IMR-90 (cell line): ENCODE data around the gene CD34. TPM values are rescaled to one million over a fixed set of nuclear protein-coding genes. Genes with fewer than 3 reads are reported as not detected.

Experiments used
- ATAC-seq: fragments of 200-7000 bp; cut with Tn5 transposase; 2 replicates; pipeline ENCODE4 v1.9.1; 2020; ENCODE audit warnings: low read depth, mild to moderate bottlenecking, moderate library complexity
- BruUV-seq: library from RNA; stranded (reverse); fragments of 400-500 nt; replicated peaks from 2 replicates; lab custom pipeline; 2021; lab: Mats Ljungman, UMichigan
- CTCF ChIA-PET: fragments of 300-600 bp; formaldehyde crosslinking; extraction: SDS; loops from one replicate; lab custom pipeline; 2021; ENCODE audit warnings: antibody characterized with exemption; lab: Yijun Ruan, JAX
- POLR2A ChIA-PET: fragments of 300-600 bp; sonication (Branson Sonifier 250); formaldehyde crosslinking; loops from one replicate; lab custom pipeline; 2022; ENCODE audit warnings: antibody characterized with exemption; ENCODE audit not compliant: unreplicated experiment; lab: Charles Lee
- DNase-seq: peaks from one replicate; pipeline ENCODE4 v3.0.0; 2013
- H2AFZ ChIP-seq: replicated peaks from 2 replicates; pipeline ENCODE3; 2013; ENCODE audit warnings: low read length, mild to moderate bottlenecking; ENCODE audit not compliant: poor library complexity
- H2AK5ac ChIP-seq: 2 replicates; pipeline ENCODE4 v1.6.1; 2013; ENCODE audit warnings: low read depth, low read length, inconsistent platforms
- H2AK9ac ChIP-seq: replicated peaks from 2 replicates; pipeline ENCODE3; 2013; ENCODE audit warnings: mild to moderate bottlenecking, low read depth, low read length, moderate library complexity; ENCODE audit not compliant: poor library complexity
- H2BK120ac ChIP-seq: 2 replicates; pipeline ENCODE4 v1.6.1; 2013; ENCODE audit warnings: low read depth, low read length, inconsistent platforms
- H2BK15ac ChIP-seq: 3 replicates; pipeline ENCODE4 v1.6.1; 2013; ENCODE audit warnings: low read depth, low read length, inconsistent platforms
- H2BK20ac ChIP-seq: 2 replicates; pipeline ENCODE4 v1.6.1; 2013; ENCODE audit warnings: low read depth, mild to moderate bottlenecking, inconsistent platforms, low read length, moderate library complexity
- H2BK5ac ChIP-seq: 2 replicates; pipeline ENCODE4 v1.6.1; 2013; ENCODE audit warnings: mild to moderate bottlenecking, low read depth, low read length, inconsistent platforms; ENCODE audit not compliant: poor library complexity, severe bottlenecking
- H3K14ac ChIP-seq: replicated peaks from 2 replicates; pipeline ENCODE4 v1.6.1; 2013; ENCODE audit warnings: low read depth, low read length, inconsistent platforms
- H3K18ac ChIP-seq: 2 replicates; pipeline ENCODE4 v1.6.1; 2013; ENCODE audit warnings: low read depth, low read length, control low read depth
- H3K23ac ChIP-seq: 2 replicates; pipeline ENCODE4 v1.6.1; 2013; ENCODE audit warnings: low read depth, low read length, inconsistent platforms
- H3K27ac ChIP-seq: 2 replicates; pipeline ENCODE4 v1.5.1; 2013; ENCODE audit warnings: mild to moderate bottlenecking, control low read depth, low read length; ENCODE audit not compliant: insufficient read depth
- H3K27me3 ChIP-seq: 2 replicates; pipeline ENCODE4 v1.6.1; 2013; ENCODE audit warnings: low read length; ENCODE audit not compliant: control insufficient read depth, insufficient read depth
- H3K36me3 ChIP-seq: 2 replicates; pipeline ENCODE4 v1.6.1; 2013; ENCODE audit warnings: low read length, mixed read lengths; ENCODE audit not compliant: control insufficient read depth, insufficient read depth
- H3K4ac ChIP-seq: 2 replicates; pipeline ENCODE4 v1.6.1; 2013; ENCODE audit warnings: low read depth, low read length, inconsistent platforms
- H3K4me1 ChIP-seq: 2 replicates; pipeline ENCODE4 v1.6.1; 2013; ENCODE audit warnings: low read length, mixed read lengths; ENCODE audit not compliant: control insufficient read depth, insufficient read depth
- H3K4me2 ChIP-seq: 2 replicates; pipeline ENCODE4 v1.6.1; 2013; ENCODE audit warnings: low read depth, mild to moderate bottlenecking, control low read depth, low read length, moderate library complexity
- H3K4me3 ChIP-seq: 2 replicates; pipeline ENCODE4 v1.5.1; 2013; ENCODE audit warnings: low read depth, mild to moderate bottlenecking, control low read depth, low read length, moderate library complexity; ENCODE audit not compliant: insufficient read depth
- H3K56ac ChIP-seq: 2 replicates; pipeline ENCODE4 v1.6.1; 2013; ENCODE audit warnings: low read length, inconsistent platforms; ENCODE audit not compliant: insufficient read depth; ENCODE audit errors: extremely low read depth
- H3K79me1 ChIP-seq, 2 experiments: 2 replicates each; pipeline ENCODE4 v1.6.1; 2013; ENCODE audit warnings: low read length in 2 of 2, inconsistent platforms in 1 of 2, low read depth in 1 of 2
- H3K9ac ChIP-seq: 2 replicates; pipeline ENCODE4 v1.6.1; 2013; ENCODE audit warnings: low read depth, low read length, control low read depth
- H3K9me1 ChIP-seq: 2 replicates; pipeline ENCODE4 v1.6.1; 2013; ENCODE audit warnings: low read length, inconsistent platforms; ENCODE audit not compliant: insufficient read depth
- H3K9me3 ChIP-seq: 2 replicates; pipeline ENCODE4 v1.6.1; 2013; ENCODE audit warnings: low read length; ENCODE audit not compliant: control insufficient read depth, insufficient read depth
- H4K20me1 ChIP-seq: 2 replicates; pipeline ENCODE4 v1.6.1; 2013; ENCODE audit warnings: low read length, inconsistent platforms; ENCODE audit not compliant: insufficient read depth
- H4K5ac ChIP-seq: 2 replicates; pipeline ENCODE4 v1.6.1; 2013; ENCODE audit warnings: mild to moderate bottlenecking, low read depth, low read length, control low read depth
- H4K8ac ChIP-seq, 2 experiments: 2 replicates each; pipeline ENCODE4 v1.6.1; 2013; ENCODE audit warnings: low read depth in 2 of 2, low read length in 2 of 2, control low read depth in 1 of 2, inconsistent platforms in 1 of 2
- H4K91ac ChIP-seq: 2 replicates; pipeline ENCODE4 v1.6.1; 2013; ENCODE audit warnings: low read depth, low read length, inconsistent platforms; ENCODE audit not compliant: insufficient read depth
- BHLHE40 ChIP-seq: fragments of 150-350 bp; IDR thresholded peaks from 2 replicates; pipeline ENCODE4 v1.6.1; 2016; ENCODE audit warnings: mild to moderate bottlenecking, low read depth, low read length
- CHD1 ChIP-seq: IDR thresholded peaks from 2 replicates; pipeline ENCODE4 v1.6.1; 2012; ENCODE audit warnings: low read depth, low read length, improper control_type of control experiment
- CTCF ChIP-seq: conservative IDR thresholded peaks from 2 replicates; pipeline ENCODE4 v1.5.1; 2012; ENCODE audit warnings: mild to moderate bottlenecking, low read depth, low read length, improper control_type of control experiment
- ELK1 ChIP-seq: fragments of 150-350 bp; IDR thresholded peaks from 2 replicates; pipeline ENCODE4 v1.6.1; 2016; ENCODE audit warnings: low read depth, mild to moderate bottlenecking, low read length, moderate library complexity, borderline replicate concordance
- FOS ChIP-seq: fragments of 150-350 bp; IDR thresholded peaks from 2 replicates; pipeline ENCODE4 v1.6.1; 2016; ENCODE audit warnings: low read depth, low read length
- MAFK ChIP-seq: IDR thresholded peaks from 2 replicates; pipeline ENCODE4 v1.6.1; 2012; ENCODE audit warnings: low read depth, low read length, improper control_type of control experiment
- MXI1 ChIP-seq: IDR thresholded peaks from 2 replicates; pipeline ENCODE4 v1.6.1; 2012; ENCODE audit warnings: low read depth, mild to moderate bottlenecking, low read length, moderate library complexity, borderline replicate concordance
- POLR2A ChIP-seq: IDR thresholded peaks from 2 replicates; pipeline ENCODE4 v1.6.1; 2012; ENCODE audit warnings: mild to moderate bottlenecking, low read depth, low read length
- RAD21 ChIP-seq: IDR thresholded peaks from 2 replicates; pipeline ENCODE4 v1.6.1; 2012; ENCODE audit warnings: low read length, improper control_type of control experiment
- RCOR1 ChIP-seq: IDR thresholded peaks from 2 replicates; pipeline ENCODE4 v1.6.1; 2012; ENCODE audit warnings: mild to moderate bottlenecking, low read length, improper control_type of control experiment; ENCODE audit not compliant: insufficient replicate concordance
- RFX5 ChIP-seq: IDR thresholded peaks from 2 replicates; pipeline ENCODE4 v1.8.0; 2012; ENCODE audit warnings: low read depth, mild to moderate bottlenecking, low read length, moderate library complexity
- SMC3 ChIP-seq: fragments of 150-350 bp; IDR thresholded peaks from 2 replicates; pipeline ENCODE4 v1.6.1; 2016; ENCODE audit warnings: low read depth, mild to moderate bottlenecking, antibody characterized with exemption, low read length, moderate library complexity
- USF2 ChIP-seq: fragments of 150-350 bp; IDR thresholded peaks from 2 replicates; pipeline ENCODE4 v1.6.1; 2017; ENCODE audit warnings: mild to moderate bottlenecking, antibody characterized with exemption, low read length, low read depth
- dilution Hi-C: fragments of 300-500 bp; cut with HindIII; formaldehyde crosslinking; loops from one replicate; pipeline ENCODE4 v1.14.3; 2018; ENCODE audit warnings: low sequenced_read_pairs; ENCODE audit not compliant: unreplicated experiment
- in situ Hi-C: fragments of 300-500 bp; cut with MboI; formaldehyde crosslinking; loops from 3 replicates; pipeline ENCODE4 v1.14.3; 2019; ENCODE audit warnings: low sequenced_read_pairs, inconsistent platforms, mixed read lengths
- intact Hi-C: fragments of 100-400 bp; cut with micrococcal nuclease; formaldehyde crosslinking; loops from 2 replicates; pipeline ENCODE4 v1.10.0; 2022
- polyA plus RNA-seq, 3 experiments: library from polyadenylated mRNA; depleted of rRNA; stranded (reverse); fragments of >200 nt; gene quantifications; 2 replicates each; pipeline ENCODE4 v1.2.3, GENCODE V29; 2012; ENCODE audit warnings: low replicate concordance in 1 of 3
- total RNA-seq: library from RNA; depleted of rRNA; stranded (reverse); fragments of >200 nt; gene quantifications from 2 replicates; pipeline ENCODE4 v1.2.3, GENCODE V29; 2012

Gene CD34
- total and polyA plus RNA-seq, 2 of the 4 experiments (the other 2 are of a cell fraction) = 0.14 TPM; not detected in 1

GRCh38 chr1:207839083-207839413, 71.9 kb downstream of the CD34 start:
- Histone ChIP-seq H2AK5ac (no peak overlapping the region), H2BK15ac (no peak overlapping the region), H3K4me3 (no peak overlapping the region), H3K4me2 (no peak overlapping the region), H2BK20ac (no peak overlapping the region), H3K18ac (no peak overlapping the region), H4K91ac (no peak overlapping the region), H3K4ac (no peak overlapping the region), H3K9ac (no peak overlapping the region), H3K56ac (no peak overlapping the region), H3K23ac (no peak overlapping the region), H2AK9ac (no peak overlapping the region), H3K36me3 (no peaks in the 10 kb centered on the region), H4K8ac (no peak overlapping the region), H3K27me3 (no peaks in the 10 kb centered on the region), H3K9me3 (no peaks in the 10 kb centered on the region), H3K14ac (no peak overlapping the region), H2AFZ (no peak overlapping the region), H3K79me1 (peaks cover 3 to 23% of the 10 kb centered on the region in 2 experiments; a peak in 2 of 4 replicates), H4K20me1 (no peaks in the 10 kb centered on the region), H2BK5ac (no peak overlapping the region), H3K4me1 (no peaks in the 10 kb centered on the region; the same call in 1 of the 2 replicates), H3K27ac (no peak overlapping the region), H4K5ac (no peak overlapping the region), H3K9me1 (peaks cover 4% of the 10 kb centered on the region), H2BK120ac (no peak overlapping the region)
- BruUV-seq = no TSS peak
- CTCF ChIA-PET = no interaction called here
- dilution Hi-C loops = no loop called here
- in situ Hi-C loops = no loop called here
- TF ChIP-seq ELK1 (no peak), CTCF (no peak), MAFK (no peak), USF2 (no peak), CHD1 (no peak), BHLHE40 (no peak), RAD21 (no peak), MXI1 (no peak), POLR2A (no peak), SMC3 (no peak), FOS (no peak), RFX5 (no peak), RCOR1 (no peak)
- DNase-seq = no peak
- POLR2A ChIA-PET = no interaction called here
- no peak for ATAC-seq
- intact Hi-C loops = no loop called here
